Activated CD4-positive, alpha-beta T cell treated with anti-CD3 and anti-CD28 coated beads, Interleukin-2, Interleukin-4, amounts not matched to agents 100 ng/mL and 50 ng/mL, durations not matched to agents 16 hours and 8 hours (primary cell): ENCODE measurements around the gene MAP3K2.
"Not testable (repeated sequence)": the region's sequence is repeated elsewhere in the genome, so short reads cannot be mapped to it uniquely, and the experiment has no call there.

ENCODE experiments used
- DNase-seq: peaks from one replicate; pipeline ENCODE4 v3.0.0-alpha.2; 2020; ENCODE audit warnings: low spot score

MAP3K2 gene

DNA sequence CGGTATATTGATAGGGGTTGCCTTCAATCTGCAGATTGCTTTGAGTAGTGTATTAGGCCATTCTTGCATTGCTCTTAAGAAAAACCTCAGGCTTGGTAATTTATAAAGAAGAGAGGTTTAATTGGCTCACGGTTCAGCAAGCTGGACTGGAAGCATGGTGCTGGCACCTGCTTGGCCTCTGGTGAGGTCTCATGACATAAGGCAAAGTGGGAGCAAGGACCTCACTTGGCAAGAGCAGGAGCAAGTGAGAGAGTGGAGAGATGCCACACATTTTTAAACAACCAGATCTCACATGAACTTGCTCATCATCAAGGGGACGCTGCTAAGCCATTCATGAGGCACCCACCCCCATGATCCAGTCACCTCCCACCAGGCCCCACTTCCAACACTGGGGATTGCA lies 4.9 kb downstream of the MAP3K2 start:
- no peak for DNase-seq

DNA sequence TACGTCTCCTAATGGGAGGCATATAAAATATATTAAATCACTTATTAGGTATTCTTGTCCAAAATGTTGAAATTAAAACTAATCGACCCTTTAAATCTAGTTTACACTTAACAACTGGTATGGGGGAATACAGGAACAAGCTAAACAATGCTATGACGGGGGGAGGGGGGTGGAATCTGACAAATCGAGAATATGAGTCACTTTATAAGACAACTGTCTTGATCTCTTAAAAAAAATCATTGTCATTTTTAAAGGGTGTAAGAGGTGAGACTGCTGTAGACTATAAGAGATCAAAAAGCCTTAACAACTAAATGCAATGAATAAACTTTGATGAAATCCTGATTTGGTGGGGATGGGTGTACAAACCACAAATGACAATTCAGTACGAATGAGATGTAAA lies 6.0 kb downstream of the MAP3K2 start:
- DNase-seq: no peak

DNA sequence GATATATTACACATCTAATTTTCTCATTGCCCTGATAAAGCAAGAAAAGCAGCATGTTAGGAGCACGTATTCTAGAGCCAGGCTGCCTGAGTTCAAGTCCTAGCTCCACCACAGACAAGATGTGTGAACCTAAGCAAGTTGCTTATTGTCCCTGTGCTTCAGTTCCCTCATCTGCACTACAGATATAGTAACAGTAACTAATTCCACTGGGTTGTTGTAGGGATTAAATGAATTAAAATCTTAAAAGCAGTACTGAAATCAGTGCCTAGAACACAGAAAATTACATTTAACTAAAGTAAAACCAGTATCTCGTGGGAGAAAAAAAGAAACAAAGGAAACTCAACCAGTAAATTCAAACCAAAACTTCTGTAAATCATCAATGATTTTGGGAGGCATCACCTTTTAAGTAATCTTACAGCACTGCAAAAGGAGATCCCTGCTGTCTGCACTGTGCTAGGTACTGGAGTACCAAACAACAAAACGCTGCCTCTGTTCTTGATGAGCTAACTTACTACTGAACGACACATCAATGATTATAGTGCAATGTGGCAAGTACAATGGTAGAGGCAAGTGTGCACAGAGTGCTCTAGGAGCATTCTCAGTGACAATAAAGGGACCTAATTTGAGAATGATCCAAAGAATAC lies 7.9 kb downstream of the MAP3K2 start:
- no peak for DNase-seq

DNA sequence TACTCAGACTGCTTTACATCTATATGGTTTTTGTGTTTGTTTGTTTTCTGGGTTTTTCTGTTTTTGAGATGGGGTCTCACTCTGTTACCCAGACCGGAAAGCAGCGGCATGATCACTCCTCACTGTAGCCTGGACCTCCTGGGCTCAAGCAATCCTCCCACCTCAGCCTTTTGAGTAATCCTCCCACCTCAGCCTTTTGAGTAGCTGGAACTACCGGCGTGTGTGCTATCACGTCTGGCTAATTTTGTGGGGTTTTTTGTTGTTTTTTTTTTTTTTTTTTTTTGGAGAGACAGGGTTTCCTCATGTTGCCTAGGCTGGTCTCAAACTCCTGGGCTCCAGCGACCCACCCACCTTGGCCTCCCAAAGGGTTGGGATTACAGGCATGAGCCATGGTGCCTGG lies 9.1 kb downstream of the MAP3K2 start:
- DNase-seq: no peak

DNA sequence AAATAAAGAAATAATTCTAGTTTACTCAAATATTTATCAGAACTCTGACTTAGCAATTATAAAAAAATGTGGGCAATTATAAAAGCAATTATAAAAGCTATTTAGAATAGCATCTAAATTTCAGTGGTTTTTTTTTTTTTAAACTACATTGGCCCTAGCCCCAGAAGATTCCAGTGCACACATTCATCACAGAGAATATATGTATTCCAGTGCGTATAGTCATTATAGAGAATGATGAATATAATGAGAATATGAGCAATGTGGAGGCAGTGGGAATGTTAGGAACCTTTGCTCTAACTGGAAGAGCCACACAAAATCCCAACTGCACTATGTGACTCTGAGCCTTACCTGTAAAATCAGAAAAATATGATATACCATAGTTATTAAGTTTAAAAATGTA lies 10.5 kb downstream of the MAP3K2 start:
- DNase-seq: no peak

DNA sequence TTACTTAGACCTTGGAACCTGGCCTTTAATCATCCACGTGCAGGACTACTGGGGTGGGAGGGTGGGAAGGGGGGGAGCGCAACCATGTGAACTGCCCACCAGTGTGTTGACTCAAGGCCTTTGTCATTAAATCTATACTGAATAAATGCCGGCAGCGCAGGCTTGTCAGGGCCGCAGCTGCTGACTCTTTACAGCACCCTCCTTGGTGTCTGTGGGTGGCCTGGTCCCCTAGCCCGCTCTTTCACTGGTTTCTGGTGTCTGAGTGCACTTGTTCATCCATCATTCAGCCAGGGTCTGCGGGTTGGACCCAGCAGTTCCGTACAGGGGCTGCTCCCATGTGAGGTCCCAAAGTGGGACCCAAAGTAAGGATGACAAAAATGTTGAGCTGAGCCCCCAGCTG lies 11.5 kb downstream of the MAP3K2 start:
- no peak for DNase-seq

DNA sequence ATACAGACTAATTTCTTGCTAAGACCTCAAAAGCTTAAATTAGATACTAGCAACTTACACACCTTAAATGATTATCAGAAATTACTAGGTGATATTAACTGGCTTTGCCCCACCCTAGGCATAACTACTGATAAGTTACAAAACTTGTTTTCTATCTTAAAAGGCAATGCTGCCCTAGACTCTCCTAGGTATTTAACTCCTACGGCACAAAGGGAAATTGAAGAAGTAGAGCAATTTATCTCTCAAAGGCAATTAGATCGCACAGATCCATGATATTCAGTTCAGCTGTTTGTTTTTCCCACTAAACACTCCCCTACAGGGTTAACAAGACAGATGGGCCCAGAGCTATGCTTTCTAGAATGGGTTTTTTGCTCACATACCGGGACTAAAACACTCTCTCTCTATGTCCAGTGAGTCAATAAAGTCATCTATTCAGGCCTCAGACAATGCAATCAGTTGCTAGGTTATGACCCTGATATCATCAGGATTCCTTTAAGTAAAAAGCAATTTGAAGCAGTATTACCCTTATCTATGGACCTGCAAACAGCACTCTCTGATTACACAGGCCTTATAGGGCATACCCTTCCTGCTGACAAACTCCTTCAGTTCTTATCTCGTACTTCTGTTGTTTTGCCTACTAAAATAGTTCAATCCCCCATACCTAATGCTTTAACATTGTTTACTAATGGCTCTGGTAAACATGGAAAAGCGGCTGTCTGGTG lies 14.3 kb downstream of the MAP3K2 start:
- DNase-seq: no peak

DNA sequence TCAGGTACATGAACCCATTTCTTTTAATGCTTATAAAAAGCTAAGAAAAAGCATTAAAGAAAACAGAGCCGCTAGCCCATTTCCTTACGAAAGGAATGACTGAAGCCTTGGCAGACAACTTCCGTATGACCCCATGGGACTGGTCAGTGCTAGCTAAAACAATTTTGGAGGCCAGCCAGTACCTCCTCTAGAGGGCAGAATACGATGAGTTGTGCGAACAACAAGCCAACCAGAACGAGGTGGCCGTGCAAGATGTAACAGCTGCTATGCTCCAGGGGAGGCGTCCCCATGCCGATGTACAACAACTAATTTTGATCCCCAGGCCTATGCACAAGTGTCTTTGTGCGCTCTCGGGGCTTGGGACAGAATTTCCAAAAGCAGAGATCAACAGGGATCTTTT lies 16.7 kb downstream of the MAP3K2 start:
- DNase-seq: no peak

DNA sequence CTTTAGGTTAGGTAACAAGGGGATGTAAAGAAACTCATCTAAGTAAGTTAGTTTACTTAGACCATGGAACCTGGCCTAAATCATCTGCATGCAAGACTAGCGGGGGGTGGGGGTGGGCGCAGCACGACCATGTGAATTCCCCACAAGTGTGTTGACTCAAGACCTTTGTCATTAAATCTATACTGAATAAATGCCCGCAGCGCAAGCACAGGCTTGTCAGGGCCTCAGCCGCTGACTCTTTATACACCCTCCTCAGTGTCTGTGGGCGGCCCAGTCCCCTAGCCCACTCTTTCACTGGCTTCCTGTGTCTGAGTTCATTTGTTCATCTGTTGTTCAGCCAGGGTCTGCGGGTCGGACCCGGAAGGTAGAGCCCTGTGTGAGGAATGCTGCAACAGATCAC lies 17.8 kb downstream of the MAP3K2 start:
- no peak for DNase-seq

DNA sequence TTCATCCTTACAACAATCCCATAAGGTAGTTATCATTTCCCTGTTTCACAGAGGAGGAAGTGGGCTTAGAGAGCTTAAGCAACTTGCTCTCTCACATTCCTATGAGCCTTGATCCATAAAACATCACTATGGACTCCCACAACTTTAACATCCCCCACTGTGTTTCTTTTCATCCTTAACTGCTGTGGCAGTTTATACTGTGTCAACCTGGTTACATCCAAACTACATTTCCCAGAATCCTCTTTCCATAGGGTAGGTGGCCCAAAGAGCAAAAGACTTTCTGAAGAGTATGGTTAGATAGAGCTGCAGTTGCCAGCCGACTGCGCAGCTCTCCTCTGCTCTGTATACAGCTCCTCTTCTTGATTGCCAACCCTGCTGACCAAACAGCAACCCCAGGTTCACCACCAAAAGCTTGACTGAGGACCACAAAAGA lies 22.5 kb downstream of the MAP3K2 start:
- DNase-seq: no peak

DNA sequence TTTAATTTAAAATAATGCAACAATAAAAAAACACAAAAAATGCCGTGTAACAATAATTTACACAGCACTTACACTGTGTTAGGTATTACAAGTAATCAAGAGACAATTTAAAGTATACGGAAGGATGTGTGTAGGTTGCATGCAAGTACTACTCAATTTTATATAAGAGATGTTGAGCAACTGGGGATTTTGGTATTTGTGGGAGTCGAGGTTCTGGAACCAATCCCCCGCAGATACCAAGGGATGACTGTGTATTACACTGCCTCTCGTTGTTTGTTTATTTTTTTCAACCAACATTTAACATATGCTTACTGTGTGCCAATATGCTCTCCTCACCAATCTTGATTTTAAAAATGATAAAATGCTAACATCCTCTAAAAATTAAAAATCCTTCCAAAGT lies 24.8 kb downstream of the MAP3K2 start:
- no peak for DNase-seq

DNA sequence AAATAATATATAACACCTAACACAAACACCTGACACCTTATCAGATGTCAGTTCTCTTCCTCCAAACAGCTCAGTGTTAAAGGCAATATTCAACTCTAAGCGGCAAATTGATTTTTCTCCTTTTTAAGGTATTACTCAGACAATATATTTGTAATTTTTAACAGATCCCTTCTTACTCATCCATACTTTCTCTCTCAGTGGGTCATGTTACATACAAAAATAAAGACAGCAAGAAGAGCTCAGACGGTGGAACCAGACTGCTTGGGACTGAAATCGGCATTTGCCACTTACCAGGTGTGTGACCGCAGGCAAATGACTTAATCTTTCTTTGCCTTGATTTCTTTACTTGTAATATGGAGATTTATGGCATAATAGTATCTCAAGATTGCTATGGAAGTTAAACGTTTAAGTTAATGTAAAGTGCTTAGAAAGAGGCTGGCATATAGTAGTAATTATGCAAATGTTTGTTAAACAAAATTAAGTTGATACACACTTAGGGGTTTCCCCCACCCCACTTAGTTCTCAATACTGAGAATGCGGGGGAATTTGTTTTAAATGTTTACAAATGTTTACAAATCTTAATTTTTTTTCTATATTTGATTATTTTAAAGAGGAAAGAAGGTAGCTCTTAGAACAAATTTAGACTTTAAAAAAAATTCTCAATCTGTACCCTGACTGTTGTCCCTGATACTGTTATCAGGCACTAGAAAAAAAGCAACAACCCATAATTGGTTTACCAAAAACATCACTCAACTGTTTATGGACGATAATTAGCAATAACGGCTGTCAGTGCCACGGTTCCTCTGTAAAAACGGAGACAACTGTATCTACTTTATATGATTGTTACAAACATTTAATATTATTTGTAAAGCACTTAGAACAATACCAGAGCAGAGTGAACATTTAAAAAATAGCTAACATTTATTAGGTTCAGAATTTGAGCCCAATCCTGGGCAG lies 25.6 kb downstream of the MAP3K2 start:
- DNase-seq: no peak

DNA sequence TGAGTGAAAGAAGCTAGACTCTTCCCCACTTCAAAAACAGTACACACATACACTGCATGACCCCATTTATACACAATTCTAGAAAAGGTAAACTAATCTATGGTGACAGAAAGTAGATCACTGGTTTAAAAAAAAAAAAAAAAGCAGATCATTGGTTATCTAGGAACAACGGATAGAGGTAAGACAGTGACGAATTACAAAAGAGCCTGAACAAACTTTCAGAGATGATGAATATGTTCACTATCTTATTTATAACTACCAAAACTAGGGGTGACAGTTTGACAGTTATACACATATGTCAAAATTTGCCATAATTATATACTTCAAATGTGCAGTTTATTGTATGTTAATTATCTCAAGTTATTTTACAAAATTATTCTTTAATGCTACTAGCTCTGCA lies 27.5 kb downstream of the MAP3K2 start:
- DNase-seq: no peak

DNA sequence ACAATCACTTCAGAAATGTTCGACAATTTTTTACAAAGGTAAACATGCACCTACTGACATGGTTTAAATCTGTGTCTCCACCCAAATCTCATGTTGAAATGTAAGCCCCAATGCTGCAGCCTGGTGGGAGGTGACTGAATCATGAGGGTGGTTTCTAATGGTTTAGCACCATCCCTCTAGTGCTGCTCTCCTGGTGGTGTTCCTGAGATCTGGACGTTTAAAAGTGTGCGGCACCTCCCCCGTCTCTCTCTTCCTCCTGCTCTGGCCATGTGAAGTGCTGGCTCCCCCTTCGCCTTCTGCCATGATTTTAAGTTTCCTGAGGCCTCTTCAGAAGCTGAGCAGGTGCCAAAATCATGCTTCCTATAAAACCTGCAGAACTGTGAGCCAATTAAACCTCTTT lies 28.3 kb downstream of the MAP3K2 start:
- DNase-seq: no peak

DNA sequence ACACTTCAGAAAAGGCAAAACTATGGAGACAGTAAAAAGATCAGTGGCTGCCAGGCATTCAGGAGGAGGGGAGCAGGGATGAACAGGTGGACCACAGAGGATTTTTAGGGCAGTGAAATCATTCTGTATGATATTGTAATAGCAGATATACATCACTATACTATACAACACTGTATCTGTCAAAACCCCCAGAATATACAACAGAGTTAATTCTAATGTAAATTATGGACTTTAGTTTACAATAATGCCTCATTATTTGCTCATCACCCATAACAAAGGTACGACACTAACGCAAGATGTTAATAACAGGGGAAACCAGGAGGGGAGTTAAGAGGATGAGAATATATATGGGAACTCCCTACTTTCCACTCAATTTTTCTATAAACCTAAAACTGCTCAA lies 28.8 kb downstream of the MAP3K2 start:
- no peak for DNase-seq

DNA sequence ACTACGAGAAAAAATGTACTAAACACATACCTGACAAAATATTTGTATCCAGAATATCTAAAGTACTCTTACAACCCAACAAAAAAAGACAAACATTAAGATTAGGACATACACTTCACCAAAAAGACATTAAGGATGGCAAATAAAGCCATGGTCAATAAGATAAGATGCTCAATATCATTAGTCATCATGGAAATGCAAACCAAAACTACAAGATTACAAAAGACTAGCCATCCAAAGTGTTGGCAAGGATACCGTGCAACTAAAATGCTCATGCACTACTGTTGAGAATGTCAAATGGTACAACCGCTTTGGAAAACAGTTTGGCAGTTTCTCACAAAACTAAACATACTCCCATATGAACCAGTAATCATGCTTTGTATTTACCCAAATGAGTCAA lies 29.7 kb downstream of the MAP3K2 start:
- DNase-seq: no peak

DNA sequence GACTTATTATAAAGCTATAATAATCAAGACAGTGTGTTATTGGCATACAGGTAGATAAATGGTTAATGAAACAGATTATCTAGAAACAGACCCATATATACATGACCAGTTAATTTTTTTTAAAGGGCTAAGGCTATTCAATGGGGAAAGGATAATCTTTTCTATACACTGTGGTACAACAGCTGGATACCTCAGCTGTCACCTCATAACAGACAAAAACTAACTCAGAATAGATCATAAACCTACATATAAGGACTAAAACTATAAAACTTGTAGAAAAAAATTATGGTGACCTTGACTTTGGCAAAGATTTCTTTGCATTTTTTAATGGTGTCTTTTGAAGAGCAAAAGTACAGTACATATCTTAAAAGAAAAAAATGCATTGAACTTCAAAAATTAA lies 30.2 kb downstream of the MAP3K2 start:
- DNase-seq: no peak

DNA sequence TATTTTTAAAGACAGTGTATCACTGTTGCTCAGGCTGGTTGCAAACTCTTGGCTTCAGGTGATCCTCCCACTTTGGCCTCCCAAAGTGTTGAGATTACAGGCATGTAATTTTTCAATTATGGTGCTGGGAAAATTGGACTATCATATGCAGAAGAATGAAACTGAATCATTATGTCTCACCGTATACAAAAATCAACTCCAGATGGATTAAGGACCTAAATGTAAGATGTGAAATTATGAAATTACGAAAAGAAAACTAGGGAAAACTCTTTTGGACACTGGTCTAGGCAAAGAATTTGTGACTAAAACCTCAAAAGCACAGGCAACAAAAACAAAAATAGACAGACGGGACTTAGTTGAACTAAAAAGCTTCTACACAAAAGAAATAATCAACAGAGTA lies 31.2 kb downstream of the MAP3K2 start:
- no peak for DNase-seq

DNA sequence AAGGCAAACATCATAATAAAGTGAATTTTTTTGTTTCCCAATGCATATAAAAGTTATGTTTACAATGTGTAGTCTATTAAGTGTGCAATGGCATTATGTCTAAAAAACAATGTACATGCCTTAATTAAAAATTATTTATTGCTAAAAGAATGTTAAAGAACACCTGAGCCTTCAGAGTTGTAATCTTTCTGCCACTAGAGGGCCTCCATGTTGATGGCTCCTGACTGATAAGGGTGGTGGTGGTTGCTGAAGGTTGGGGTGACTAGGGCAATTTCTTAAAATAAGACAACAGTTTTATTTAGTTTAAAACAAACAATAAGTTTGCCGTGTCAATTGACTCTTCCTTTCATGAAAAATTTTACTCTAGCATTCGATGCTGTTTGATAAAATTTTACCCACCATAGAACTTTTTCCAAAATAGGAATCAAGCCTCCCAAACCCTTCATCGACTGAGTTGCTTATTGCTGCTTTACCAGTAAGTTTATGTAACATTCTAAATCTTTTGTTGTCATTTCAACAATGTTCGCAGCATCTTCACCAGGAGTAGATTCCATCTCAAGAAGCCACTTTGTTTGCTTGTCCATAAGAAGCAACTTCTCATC lies 32.3 kb downstream of the MAP3K2 start:
- DNase-seq: peak; percentile 39

DNA sequence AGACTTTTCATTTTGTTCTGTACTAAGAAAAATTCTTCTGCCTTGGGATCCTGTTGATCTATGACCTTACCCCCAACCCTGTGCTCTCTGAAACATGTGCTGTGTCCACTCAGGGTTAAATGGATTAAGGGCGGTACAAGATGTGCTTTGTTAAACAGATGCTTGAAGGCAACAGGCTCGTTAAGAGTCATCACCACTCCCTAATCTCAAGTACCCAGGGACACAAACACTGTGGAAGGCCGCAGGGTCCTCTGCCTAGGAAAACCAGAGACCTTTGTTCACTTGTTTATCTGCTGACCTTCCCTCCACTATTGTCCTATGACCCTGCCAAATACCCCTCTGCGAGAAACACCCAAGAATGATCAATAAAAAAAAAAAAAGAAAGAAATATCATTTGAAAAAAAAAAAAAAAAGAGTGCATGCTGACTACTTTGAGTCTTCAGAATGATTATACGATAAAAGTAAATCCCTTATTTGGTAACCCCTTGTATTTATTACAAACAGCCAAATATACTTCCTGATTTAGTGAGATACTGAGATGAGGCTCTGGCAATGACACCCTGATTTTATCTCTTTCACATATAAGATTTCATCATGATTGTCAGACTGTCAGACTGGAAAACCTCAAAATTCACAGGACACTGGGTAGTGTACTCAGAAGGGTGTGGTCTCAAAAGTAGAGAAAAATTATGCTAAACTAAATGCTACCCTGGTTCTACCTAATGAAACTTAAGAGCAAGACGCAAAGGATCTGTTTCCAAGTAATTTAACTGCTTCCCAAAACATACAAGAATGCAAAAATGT lies 33.7 kb downstream of the MAP3K2 start:
- not testable (repeated sequence) for DNase-seq

DNA sequence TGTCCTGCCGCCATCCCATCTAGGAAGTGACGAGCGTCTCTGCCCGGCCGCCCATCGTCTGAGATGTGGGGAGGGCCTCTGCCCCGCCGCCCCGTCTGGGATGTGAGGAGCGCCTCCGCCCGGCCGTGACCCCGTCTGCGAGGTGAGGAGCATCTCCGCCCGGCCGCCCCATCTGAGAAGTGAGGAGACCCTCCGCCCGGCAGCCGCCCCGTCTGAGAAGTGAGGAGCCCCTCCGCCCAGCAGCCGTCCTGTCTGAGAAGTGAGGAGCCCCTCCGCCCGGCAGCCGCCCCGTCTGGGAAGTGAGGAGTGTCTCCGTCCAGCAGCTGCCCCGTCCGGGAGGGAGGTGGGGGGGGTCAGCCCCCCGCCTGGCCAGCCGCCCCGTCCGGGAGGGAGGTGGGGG lies 34.6 kb downstream of the MAP3K2 start:
- not testable (repeated sequence) for DNase-seq

DNA sequence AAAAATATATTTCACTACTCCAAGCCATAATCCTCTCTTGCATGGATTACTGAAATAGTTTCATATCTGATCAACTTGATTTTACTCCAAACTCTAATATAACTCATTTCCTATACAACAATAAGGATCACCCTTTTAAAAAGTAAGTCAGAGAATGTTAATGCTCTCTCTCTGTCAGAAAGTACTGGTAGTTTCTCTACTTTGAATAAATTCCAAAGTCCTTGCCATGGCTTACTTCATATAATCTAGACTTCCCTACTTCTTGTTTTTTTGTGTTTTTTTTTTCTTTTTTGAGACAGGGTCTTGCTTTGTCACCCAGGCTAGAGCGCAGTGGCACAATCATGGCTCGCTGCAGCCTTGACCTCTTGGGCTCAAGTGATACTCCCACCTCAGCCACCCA lies 36.2 kb downstream of the MAP3K2 start:
- DNase-seq: no peak
